ENCODE results near the gene NHSL1.
"Not testable (repeated sequence)": the region's sequence is repeated elsewhere in the genome, so short reads cannot be mapped to it uniquely, and the experiment has no call there.

NHSL1 gene

DNA sequence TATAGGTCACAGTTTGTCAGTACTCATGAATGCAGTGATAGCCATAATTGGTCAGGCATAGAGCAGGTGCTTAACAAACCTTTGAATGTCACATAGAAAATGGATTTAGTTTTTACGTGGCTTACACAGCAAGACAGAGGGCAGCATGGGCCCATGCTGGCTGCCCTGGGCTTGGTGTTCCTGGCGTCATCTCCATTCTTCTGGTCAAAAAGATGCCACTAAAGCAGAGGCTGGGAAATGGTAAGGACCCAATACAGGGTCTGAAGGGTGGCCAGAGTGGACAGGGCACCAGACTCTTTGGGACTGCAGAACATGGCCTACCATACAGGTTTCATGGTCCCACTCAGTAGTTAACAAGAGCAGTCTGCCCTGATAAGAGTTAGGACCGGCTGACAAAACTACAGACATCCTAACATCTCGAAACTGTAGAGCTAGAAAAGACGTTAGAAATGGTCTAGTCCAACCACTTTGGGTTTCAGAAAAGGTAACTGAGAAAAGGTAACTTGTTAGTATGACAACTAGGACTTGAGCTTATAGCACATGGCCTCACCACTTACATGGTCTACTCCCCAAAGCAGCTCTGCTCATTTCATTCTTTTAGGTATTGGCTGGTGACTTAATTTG is 72.7 kb downstream of the NHSL1 start:
- no peak for DNase-seq (ENCODE audit: low spot score)
- TF ChIP-seq, protein P1, sequence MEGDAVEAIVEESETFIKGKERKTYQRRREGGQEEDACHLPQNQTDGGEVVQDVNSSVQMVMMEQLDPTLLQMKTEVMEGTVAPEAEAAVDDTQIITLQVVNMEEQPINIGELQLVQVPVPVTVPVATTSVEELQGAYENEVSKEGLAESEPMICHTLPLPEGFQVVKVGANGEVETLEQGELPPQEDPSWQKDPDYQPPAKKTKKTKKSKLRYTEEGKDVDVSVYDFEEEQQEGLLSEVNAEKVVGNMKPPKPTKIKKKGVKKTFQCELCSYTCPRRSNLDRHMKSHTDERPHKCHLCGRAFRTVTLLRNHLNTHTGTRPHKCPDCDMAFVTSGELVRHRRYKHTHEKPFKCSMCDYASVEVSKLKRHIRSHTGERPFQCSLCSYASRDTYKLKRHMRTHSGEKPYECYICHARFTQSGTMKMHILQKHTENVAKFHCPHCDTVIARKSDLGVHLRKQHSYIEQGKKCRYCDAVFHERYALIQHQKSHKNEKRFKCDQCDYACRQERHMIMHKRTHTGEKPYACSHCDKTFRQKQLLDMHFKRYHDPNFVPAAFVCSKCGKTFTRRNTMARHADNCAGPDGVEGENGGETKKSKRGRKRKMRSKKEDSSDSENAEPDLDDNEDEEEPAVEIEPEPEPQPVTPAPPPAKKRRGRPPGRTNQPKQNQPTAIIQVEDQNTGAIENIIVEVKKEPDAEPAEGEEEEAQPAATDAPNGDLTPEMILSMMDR (IDR thresholded peaks at IDR 0.05; ENCODE audit: extremely low read depth, missing control alignments): no peak

DNA sequence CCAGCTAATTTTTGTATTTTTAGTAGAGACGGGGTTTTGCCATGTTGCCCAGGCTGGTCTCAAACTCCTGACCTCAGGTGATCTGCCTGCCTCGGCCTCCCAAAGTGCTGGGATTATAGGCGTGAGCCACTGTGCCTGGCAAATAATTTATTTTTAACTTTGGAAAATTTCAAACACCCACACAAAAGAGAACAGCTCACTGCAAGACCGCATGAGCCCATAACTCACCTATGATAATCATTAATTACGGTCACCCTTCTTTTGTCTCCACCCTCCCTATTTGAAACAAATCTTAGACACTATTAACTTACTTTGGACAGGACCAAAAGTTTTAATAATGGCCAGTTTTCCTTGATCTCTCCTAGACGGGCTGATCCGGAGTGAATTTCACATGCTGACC is 74.0 kb downstream of the NHSL1 start:
- DNase-seq (ENCODE audit: low spot score): not testable (repeated sequence)

DNA sequence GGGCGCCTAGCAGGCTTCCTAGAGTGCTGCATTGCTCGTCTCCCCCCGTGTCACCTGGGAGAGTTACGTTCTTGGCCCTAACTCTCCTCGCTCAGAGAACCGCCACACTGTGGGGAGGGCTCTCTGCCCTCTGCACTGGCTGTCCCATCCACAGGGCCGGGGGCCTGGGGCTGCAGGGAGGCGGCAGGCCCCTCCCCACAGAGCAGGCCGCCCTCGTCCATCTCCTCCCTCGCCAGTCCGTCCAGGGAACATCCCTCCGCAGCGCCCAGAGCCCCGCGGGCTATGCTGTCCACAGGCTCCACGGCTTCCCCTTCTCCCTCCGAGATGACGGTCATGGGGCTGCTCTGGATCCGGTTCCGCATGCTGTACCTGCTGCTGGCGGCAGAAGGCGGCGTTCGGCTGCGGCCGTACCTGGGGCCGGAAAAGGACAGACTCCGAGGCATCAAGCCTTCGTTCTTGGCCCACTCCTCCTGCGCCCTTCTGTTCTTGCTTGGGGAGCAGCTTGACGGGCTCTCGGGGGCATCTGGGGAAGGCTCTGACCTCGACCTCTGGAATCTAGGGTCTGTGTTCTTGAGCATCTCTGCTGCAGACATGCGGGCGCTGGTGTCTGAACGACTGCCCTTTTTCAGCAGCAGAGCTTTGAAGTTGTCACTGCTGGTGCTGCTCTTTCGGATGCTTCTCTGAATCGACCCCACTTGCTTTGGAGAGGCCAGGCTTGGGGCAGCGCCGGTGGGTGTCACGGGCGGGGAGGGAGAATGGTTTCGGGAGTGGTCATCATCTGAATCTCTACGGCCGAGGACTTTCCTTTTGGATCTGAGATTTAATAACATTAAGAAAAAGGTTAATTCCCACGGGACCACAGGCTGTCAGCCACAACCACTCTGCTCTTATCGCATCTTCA is 75.0 kb downstream of the NHSL1 start:
- DNase-seq (ENCODE audit: low spot score): no peak
- TF ChIP-seq, protein P1 (IDR thresholded peaks at IDR 0.05; ENCODE audit: extremely low read depth, missing control alignments): no peak

DNA sequence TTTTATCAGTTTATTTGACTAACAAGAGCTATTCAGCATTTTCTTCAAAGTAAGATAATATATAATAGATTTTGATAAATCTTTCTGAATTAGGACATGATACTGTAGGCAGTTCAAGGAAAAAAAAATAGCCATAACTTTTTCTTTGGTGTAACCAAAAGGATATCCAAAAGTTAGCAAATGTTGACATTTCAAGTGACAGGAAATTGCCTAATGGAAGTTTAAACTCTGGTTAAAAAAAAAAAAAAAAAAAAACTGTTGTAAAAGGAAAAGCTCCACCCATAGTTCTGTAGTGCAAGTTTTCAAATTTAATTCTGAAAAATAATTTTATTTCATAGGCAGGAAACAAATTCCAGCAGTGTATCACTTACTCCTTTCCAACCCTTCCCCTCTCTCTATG is 76.4 kb downstream of the NHSL1 start:
- DNase-seq (ENCODE audit: low spot score): no peak
- TF ChIP-seq, protein P1 (IDR thresholded peaks at IDR 0.05; ENCODE audit: extremely low read depth, missing control alignments): no peak

DNA sequence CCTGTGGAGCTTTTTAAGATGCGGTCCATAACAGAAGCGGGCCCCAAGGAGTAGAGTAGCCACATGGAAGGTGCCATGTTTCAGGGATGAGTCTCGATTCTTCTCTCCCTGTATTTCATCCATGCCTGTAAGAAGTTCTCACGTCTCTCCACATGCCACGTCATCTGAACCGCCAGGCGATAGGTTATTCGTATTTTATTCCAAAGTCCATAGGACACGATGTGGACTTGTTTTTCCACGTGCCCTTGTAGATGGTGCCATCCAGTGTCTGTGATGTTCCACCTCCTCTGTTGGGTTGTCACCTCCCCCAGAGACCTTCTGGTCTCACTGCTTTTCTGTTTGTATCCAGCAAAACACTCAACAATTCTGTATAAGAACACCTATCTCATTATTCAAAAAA is 77.7 kb downstream of the NHSL1 start:
- TF ChIP-seq, protein P1 (IDR thresholded peaks at IDR 0.05; ENCODE audit: extremely low read depth, missing control alignments): no peak
- DNase-seq (ENCODE audit: low spot score): no peak

DNA sequence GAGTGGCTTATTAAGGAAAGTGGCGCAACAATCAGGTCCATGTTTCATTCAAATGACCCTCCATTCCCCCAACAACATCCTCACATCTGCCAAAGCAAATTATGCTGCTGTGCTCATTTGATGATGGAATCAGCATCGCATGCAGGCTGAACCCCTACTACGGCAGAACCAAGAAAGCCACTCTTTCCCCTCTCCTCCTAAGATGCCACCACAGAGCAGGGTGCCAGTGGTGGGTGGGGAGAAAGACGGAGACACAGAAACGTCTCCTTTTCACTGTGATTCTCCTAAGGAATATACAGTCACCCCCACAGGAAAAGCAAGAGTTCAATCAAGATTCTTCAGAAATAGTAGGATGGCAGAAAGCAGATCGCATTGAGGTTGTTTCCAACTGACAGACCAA is 78.2 kb downstream of the NHSL1 start:
- TF ChIP-seq, protein P1 (IDR thresholded peaks at IDR 0.05; ENCODE audit: extremely low read depth, missing control alignments): no peak
- no peak for DNase-seq (ENCODE audit: low spot score)

DNA sequence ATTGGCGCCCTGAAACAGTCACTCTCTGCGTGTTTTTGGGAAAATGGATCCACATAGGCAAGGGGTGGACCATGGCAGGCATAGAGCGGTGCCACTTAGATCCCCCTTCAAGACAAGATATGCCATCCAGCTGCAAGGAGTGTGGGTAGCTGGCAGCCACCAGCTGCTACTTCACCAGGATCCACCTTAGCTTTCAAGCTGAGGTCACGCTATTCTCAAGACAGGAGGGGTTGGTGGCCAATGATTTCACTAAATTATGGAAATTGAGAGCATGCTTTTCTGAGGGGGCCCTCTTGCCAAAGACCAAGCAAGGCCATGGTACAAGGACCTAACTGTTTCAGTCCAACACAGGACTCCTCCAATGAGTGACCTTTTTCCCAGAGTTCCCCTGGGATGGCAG is 78.9 kb downstream of the NHSL1 start:
- TF ChIP-seq, protein P1 (IDR thresholded peaks at IDR 0.05; ENCODE audit: extremely low read depth, missing control alignments): no peak
- no peak for DNase-seq (ENCODE audit: low spot score)
